GM19023 (cell line): ENCODE results near the gene CALN1.
"Not testable (repeated sequence)": the region's sequence is repeated elsewhere in the genome, so short reads cannot be mapped to it uniquely, and the experiment has no call there.

Experiments used
- ATAC-seq: cut with Tn5 transposase; IDR thresholded peaks from one replicate; pipeline ENCODE4 v1.9.1; 2021; ENCODE audit warnings: mild to moderate bottlenecking, moderate library complexity; ENCODE audit not compliant: unreplicated experiment

CALN1 gene

DNA sequence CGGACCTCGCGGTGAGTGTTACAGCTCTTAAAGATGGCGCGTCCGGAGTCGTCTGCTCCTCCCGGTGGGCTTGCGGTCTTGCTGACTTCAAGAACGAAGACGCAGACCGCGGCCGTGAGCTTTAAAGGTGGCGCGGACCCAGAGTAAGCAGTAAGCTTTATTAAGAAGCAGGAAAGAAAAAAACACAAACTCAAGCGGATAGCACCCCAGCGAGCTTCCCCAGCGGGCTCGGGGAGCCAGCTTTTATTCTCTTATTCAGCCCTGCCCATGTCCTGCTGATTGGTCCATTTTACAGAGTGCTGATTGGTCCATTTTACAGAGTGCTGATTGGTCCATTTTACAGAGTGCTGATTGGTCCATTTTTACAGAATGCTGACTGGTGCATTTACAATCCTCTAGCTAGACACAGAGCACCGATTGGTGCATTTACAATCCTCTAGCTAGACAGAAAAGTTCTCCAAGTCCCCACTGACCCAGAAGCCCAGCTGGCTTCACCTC, at the start of gene CALN1:
CALN1 (minus strand) TSS at position 218 of the 498 bp plus-strand sequence.
- ATAC-seq, result not testable (repeated sequence)

DNA sequence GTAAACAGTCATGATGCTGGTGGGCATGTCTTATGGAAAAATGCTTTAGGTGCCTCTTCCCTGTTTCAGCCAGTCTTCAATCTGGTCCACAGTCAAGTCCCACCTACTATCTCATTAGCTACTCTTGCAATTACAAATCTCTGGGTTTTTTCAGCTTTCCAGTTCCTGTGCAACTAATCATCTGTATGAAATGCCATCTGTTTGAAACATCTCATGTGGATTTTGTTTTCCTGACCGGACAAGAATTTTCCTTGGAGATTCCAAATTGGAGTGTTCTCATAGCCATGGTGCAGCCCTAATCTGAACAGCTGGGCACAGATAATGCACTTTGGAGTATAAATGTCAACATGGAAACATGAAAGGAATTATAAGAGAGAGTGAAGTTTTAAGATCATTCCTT, 41.3 kb upstream of the CALN1 start:
- ATAC-seq, result no peak

DNA sequence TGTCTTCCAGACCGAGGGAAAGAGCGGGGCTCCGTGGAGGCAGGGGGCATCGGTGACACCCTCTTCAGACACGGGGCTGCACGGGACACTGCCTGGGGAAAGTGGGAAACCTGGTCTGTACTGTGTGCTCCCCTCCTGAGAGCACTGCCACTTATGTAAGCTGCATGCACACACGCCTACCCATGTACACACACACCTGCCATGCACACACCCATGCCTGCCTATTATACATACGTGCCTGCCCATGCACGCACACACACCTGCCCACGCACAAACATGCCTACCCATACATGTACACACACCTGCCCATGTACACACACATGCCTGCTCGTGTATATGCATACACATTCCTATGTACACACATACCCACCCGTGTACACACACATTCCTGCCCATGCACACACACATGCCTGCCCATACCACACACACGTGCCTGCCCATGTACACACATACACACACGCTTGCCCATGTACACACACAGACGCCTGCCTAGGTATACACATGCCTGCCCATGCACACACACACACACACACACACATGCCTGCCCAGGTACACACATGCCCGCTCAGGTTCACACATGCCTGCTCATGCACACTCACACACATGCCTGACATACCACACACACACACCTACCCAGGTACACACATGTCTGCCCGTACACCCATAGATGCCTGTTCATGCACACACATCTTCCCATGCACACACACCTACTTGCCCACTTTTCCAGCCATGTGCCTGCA, 35.5 kb upstream of the CALN1 start:
- no peak for ATAC-seq

DNA sequence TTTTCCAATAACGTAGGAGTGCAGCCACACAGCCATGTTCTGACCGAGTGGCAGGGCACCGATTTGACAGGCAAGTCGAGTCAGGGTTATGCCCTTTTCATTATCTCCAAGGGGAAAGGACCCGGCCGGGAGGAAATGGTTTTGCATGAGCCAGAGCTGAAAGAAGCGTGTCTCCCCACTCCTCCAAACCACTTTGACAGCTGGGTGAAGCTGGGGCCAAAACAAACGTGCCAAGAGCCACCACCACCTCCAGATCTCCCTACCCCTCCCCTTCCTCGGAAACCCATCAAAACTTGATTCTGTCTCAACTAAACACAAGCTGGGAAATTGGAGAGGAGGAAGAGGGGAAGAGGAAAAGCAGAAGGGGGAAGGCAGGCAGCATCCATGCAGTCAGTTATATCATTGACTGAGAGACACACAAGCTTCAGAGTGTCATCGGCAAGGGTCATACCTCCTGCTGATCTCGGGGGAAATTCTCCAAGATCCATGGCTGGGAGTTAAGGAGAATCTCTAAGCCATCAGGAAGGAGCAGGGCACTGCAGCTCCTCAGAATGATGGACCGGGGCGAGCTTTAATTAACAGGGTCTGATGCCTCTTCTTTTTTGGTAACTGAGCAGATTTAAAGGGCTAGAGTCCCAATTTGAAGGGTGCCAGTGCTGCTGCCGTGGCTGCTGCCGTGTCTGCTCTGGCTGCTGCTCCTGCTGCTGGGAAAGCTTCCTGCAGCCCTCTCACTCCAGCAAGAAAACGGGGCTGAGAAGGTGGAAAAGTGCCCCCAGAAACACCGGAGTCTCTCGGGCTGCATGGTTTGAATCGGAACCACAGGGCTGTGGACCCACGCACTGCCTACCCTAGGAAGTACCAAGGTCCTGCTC, 34.7 kb upstream of the CALN1 start:
- ATAC-seq, result no peak

DNA sequence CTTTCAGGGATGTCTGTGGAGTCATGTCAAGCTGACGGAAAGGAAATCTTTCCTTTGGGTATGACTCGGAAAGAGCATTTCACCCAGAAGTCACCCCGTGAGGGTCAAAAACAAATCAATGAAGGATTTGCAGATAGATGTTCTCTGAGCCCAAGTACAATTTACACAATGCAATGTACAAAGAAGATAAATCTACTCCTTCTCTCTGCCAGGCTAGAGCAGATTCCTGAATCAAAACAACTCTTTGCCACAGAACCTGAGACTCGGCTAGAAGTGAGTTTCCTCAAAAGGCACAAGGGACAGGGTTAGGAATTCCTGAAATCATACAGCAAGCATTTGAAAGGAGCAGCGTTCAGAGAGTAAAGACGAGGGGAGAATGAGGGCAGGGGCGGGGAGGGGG, 34.0 kb upstream of the CALN1 start:
- no peak for ATAC-seq

DNA sequence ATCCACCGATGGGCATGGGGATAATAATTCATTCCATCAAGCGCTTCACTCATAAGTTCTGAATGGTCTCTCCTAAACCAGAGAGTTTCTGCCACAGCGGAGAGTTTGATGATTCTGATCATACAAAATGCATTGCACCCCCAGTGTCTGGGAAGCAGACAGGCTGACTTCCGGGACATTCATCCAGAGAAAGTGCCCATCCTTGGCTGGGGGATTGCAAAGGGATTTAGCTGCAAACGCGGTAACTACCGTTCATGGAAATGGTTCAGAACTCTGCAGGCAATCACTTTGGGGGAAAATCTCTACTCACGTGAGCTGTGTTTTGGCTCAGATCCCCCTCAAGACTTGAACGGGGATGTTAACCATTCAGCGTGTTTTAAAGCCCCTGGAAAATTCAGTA, 33.4 kb upstream of the CALN1 start:
- no peak for ATAC-seq

DNA sequence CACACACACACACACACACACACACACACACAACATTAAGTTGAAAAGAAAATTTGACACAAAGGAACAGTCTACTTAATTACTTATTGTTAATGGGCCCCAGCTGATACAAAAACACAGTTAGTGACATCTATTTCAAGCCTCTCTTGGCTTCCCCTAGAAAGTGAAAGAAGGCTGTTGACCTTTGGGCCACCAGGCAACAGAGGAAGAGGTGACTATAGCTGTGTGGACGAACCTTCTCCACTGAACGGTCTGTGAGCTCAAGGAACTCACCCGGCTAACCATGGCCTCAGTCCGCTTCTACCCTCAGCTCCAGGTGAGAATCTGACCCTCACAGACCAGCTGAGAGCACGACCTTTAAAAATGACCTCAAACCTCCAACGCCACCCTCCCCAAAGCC, 32.9 kb upstream of the CALN1 start:
- peak; percentile 51 for ATAC-seq

DNA sequence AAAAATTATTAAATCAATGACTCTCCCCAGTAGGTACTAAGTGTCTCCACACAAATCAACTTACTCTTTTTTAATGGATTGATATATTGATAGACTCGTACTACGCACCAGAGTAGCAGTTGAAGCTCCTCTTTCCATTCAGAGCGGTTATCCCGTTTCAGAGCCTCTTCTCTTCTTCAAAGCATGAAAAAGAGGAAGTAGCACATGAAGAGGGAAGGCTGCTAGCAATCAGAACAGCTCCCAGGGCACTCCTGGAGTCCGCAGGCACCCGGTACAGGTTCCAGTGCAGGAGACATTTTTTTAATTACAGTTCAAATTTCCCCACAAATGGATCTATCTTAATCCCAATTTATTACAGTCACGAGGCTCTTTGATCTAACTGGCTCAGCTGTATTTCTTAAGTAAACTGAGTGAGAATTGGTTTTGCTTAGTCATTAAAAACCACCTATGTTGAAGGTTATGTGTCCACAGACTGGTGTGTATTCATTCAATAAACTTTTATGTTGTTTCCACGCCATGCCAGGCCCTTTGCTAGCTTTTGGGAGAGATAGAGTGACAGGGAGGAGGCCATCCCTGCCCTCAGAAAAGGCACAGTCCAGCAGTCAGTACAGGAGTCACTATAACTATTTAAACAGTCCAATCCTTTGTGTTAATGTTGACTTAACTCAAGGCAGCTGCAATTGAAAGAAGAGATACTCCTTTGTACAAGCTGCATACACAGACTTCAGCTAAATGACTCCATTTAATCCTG, 32.1 kb upstream of the CALN1 start:
- ATAC-seq, result no peak

DNA sequence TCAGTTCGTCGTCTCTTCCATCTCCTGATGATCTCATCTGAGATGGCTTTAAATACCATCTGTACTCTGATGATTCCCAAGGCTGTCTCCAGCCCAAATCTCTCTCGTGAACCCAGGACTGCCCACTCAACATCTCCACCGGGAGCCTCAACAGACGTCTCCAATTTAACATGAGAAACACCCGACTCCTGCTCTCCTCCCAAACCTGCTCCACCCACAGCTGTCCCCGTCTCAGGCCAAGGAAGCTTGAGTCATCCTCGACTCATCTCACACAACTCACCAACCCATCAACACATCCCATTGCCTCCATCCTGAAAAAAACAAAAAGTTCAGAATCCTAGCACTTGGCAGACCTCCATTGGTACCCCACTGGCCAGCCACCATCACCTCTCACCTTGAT, 29.7 kb upstream of the CALN1 start:
- ATAC-seq, result no peak

DNA sequence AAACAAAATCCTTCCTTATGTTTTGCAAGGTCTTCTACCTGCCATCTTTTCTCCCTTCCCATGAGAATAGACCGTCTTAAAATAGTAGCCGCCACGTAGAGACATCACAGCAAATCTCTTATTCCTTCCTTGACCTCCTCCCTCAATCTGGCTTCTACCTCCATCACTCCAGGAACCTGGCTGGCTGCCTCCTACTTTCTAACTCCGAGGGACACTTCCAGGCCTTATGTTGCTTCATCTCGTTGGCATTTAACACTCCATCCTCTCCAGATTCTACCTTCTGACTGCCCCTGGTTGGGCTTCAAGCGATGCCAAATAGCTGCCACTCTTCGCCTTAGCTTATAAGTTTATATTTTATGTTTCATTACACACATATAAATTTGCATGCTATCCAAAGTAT, 26.4 kb upstream of the CALN1 start:
- ATAC-seq, result no peak

DNA sequence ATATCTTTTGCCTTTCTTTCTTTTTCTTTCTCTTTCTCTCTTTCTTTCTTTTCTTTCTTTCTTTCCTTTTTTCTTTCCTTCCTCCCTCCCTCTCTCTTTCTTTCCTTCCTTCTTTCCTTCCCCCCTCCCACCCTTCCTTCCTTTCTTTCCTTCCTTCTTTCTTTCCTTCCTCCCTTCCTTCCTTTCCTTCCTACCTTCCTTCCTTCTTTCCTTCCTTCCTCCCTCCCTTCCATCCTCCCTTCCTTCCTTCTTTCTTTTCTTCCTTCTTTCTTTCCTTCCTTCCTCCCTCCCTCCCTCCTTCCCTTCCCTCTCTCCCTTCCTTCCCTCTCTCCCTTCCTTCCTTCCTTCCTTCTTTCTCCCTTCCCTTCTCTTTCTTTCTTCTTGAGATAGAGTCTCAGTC, 25.5 kb upstream of the CALN1 start:
- ATAC-seq, result no peak

DNA sequence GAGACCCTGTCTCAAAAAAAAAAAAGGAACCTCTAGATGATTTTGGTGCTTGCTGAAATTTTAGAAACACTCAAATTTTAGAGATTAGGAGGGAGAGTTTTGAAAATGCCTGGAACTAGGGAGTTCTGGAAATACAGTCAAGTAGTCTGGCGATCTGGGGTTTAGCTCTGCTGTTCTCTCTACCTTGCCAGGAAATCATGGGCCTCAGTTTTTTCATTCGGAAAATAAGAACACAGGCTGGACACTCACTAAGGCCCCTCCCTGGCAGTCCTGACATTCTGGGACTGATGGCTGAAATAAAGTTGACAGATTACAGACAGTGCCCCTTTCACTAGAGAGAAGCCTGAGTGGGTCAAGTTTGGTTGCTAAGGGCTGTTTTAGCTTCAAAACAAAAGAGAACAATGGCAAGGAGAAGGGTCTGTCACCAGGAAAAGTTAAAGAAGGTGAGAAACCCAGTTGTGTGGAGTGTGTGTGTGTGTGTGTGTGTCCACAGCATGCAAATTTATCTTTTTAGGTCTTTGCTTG, 25.0 kb upstream of the CALN1 start:
- ATAC-seq, result no peak

DNA sequence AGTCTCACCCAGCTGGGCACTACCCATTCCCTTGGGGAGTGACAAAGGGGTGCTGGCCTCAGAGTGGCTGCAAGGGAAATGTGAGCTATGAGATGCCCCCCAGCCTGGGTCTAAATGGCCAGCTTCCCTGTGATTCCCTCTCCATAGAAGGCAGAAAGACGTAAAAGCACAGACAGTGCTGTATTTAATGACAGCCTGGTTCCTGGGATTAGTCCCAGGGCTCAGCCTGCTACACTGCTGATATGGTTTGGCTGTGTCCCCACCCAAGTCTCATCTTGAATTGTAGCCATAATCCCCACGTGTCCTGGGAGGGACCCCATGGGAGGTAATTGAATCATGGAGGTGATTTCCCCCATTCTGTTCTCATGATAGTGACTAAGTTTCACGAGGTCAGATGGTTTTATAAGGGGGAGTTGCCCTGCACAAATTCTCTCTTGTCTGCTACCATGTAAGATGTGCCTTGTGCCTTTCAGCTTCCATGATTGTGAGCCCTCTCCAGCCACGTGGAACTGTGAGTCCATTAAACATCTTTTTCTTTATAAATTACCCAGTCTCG, 23.9 kb upstream of the CALN1 start:
- ATAC-seq, result no peak

DNA sequence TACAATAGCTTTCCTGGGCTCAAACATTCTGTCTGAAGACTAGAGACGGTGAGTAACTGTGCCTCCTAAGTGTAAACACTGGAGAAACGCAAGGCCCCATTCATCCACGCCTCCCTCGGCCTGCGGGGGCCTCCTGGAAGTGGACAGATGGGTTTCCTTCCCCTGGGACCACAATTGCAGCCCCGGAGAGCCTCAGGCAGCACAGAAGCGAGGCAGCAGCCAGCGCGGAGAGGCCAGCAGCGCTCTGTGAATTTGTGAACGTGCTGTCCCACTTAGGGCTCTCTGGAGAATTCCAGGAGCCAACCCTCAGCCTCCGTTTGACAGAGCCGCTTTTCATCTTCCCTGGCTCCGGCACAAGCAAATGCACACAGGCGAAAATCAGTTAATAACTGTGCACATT, 23.2 kb upstream of the CALN1 start:
- ATAC-seq, result no peak

DNA sequence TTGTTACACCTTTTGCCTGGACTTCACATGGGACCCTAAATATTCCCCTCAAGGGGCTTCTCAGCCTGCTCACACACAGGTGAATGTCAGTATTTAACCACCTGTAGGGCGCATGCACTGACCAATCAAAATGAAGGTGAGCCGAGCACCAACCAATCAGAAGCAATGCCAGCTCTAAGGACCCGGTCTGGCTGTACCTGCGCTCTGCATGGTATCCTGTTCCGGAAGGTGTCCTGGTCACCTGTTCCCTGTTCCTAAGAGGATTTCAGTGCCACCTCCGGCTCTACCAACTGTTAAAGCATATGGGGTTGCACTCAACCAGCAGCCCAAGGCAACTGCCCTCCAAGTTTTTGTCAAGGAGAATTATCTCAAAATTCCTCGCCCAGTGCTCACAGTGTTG, 18.4 kb upstream of the CALN1 start:
- no peak for ATAC-seq

DNA sequence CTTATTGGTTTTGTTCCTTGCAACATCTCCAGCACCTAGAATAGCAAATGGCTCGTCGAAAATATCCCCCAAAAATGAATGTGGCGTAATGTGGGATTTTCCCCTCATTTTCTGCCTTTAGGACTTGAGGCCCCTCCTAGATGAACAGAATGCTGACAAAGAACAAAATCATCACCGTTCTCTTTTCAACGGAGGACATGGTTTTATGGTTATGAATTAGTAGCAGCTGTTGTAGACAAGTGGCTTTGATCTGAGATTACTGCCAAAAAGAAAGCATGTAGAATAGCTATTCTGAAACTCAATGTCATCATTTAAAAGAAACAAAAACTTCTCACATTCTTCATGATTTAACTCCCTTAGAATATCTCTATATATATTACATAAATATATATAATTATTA, 17.2 kb upstream of the CALN1 start:
- ATAC-seq, result no peak

DNA sequence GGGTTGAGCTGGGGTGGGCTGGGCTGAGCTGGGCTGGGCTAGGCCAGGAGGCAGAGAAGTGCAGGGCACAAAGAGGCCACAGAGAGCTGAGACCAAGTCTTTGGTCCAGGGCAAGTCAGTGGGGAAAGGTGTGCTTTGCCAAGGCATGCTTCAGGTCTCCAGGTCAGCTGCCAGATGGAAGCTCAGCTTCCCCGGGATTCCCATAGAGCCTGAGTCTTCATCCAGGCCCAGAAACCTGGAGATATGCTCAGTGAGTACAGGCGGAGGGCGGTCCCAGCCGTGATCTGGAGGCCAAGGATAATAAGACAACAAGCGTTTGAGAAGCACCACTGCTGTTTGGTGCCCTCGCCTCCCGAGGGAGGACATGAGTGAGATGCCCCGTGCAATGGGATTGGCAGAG, 4.7 kb upstream of the CALN1 start:
- ATAC-seq, result no peak

DNA sequence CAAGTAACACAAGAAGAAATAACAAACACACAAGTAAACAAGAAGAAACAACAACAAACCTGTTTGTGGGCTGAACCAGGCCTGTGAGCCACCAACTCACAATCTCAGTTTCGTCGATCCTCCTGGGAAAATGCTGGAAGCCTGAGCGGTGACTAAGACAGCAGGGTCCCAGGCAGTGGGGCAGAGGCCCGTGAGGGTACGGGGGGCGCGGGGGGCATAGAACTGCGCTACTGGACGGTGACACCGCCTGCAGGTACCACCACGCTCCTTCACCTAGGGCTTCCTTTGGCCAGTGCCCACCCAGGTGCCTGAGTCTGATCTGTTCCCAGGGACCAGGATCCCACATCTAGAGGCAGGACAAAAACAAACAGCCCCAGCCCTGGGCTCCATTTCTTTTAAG, 3.4 kb upstream of the CALN1 start:
- no peak for ATAC-seq

DNA sequence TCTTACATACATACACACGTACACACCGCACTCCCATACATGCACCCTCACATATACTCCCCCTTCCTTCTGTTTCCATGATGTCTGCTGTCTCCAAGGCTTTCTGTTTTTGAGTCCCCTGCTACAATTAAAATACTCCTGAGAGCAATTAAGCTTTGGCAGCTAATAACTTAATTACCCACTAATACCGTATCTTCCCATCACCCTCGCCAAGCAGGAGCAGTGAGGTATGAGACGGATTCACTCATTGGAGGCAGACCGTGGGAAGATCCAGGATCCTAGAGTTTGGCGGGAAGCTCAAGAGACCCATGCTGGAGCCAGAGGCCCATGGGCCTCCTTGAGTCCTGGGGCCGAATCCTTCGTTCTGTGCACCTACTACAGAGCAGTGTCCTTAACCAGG, 1.7 kb upstream of the CALN1 start:
- ATAC-seq, result no peak

DNA sequence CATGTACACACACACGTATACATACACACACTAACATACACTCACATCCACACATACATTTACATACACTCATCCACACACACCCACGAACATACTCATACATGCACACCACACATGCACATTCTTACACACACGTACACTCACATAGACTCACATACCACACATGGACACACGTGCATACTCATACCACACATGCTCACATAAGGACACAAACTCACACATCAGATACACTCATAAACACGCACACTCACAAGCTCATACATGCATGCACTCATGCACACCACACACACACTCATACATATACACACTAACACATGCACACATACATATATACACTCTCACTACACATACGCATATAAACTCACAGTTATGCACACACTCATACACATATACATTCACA, 1.2 kb upstream of the CALN1 start:
- ATAC-seq, result no peak

DNA sequence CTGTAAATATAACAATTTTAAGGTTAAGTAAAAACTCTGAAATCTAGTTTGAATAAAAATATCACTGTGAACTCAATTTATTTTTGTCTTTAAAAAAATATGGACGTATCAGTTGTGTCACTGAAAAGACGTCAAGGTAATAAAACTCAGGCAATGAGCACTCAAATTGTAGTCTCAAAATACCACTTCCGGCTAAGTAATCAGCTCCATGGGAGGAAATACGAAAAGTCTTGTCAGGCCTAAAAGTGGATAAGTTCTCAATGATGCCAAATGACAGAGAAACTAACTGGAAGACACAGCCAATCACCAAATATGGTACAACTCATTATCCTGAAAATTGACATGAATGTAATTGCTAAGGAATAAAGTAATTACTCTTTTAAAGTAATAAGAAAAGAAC, 719 bp downstream of the CALN1 start:
- no peak for ATAC-seq
